H9 (cell line): ENCODE measurements around the gene NFATC2IP. TPM values are rescaled to one million over a fixed set of nuclear protein-coding genes. Genes with fewer than 3 reads are reported as not detected.

Source experiments
- DNase-seq: peaks from one replicate; pipeline ENCODE4 v3.0.0-alpha.2; 2017
- H2AFZ ChIP-seq: one replicate; pipeline ENCODE4 v1.6.1; 2013; ENCODE audit warnings: mild to moderate bottlenecking, low read length, control low read depth, moderate library complexity
- H2AK5ac ChIP-seq: 2 replicates; pipeline ENCODE4 v1.6.1; 2013; ENCODE audit warnings: low read length, control low read depth, mixed read lengths; ENCODE audit not compliant: insufficient read length
- H2BK120ac ChIP-seq: one replicate; pipeline ENCODE4 v1.6.1; 2013; ENCODE audit warnings: low read depth, mild to moderate bottlenecking, low read length, control low read depth, inconsistent platforms; ENCODE audit not compliant: poor library complexity, severe bottlenecking
- H2BK12ac ChIP-seq: 2 replicates; pipeline ENCODE4 v1.6.1; 2013; ENCODE audit warnings: low read length, control low read depth, mixed read lengths, low read depth; ENCODE audit not compliant: insufficient read length
- H2BK15ac ChIP-seq: 2 replicates; pipeline ENCODE4 v1.6.1; 2013; ENCODE audit warnings: low read depth, low read length, control low read depth
- H2BK20ac ChIP-seq: one replicate; pipeline ENCODE4 v1.6.1; 2013; ENCODE audit warnings: low read depth, mild to moderate bottlenecking, low read length, control low read depth, inconsistent platforms; ENCODE audit not compliant: poor library complexity, severe bottlenecking
- H2BK5ac ChIP-seq: 2 replicates; pipeline ENCODE4 v1.6.1; 2013; ENCODE audit warnings: low read length, control low read depth, mixed read lengths; ENCODE audit not compliant: insufficient read length
- H3K14ac ChIP-seq: 2 replicates; pipeline ENCODE4 v1.6.1; 2013; ENCODE audit warnings: low read length, control low read depth; ENCODE audit not compliant: insufficient read depth
- H3K18ac ChIP-seq: 2 replicates; pipeline ENCODE4 v1.6.1; 2013; ENCODE audit warnings: low read depth, mild to moderate bottlenecking, mixed read lengths, low read length, control low read depth; ENCODE audit not compliant: insufficient read length
- H3K23ac ChIP-seq: 2 replicates; pipeline ENCODE4 v1.6.1; 2013; ENCODE audit warnings: low read length, control low read depth, mixed read lengths, low read depth; ENCODE audit not compliant: insufficient read length
- H3K23me2 ChIP-seq: 2 replicates; pipeline ENCODE4 v1.6.1; 2013; ENCODE audit warnings: low read depth, mild to moderate bottlenecking, mixed read lengths, low read length, control low read depth; ENCODE audit not compliant: insufficient read length, poor library complexity, severe bottlenecking
- H3K27ac ChIP-seq: 2 replicates; pipeline ENCODE4 v1.5.1; 2013; ENCODE audit warnings: low read length, control low read depth, mixed read lengths, low read depth; ENCODE audit not compliant: insufficient read length
- H3K27me3 ChIP-seq: 2 replicates; pipeline ENCODE4 v1.6.1; 2013; ENCODE audit warnings: low read length, control low read depth, inconsistent platforms; ENCODE audit not compliant: insufficient read depth
- H3K4ac ChIP-seq: 2 replicates; pipeline ENCODE4 v1.6.1; 2013; ENCODE audit warnings: low read depth, mild to moderate bottlenecking, control low read depth, inconsistent platforms, low read length, moderate library complexity
- H3K4me1 ChIP-seq: 2 replicates; pipeline ENCODE4 v1.6.1; 2013; ENCODE audit warnings: low read length, control low read depth, inconsistent platforms; ENCODE audit not compliant: insufficient read depth
- H3K4me2 ChIP-seq: 2 replicates; pipeline ENCODE4 v1.6.1; 2013; ENCODE audit warnings: low read length, control low read depth, mixed read lengths; ENCODE audit not compliant: insufficient read length, insufficient read depth
- H3K56ac ChIP-seq: 2 replicates; pipeline ENCODE4 v1.6.1; 2013; ENCODE audit warnings: low read depth, mild to moderate bottlenecking, mixed read lengths, low read length, control low read depth; ENCODE audit not compliant: insufficient read length
- H3K79me1 ChIP-seq: 2 replicates; pipeline ENCODE4 v1.6.1; 2013; ENCODE audit warnings: low read depth, mild to moderate bottlenecking, moderate library complexity, low read length, control low read depth, inconsistent platforms; ENCODE audit not compliant: insufficient read depth, poor library complexity, severe bottlenecking
- H3K79me2 ChIP-seq: 2 replicates; pipeline ENCODE4 v1.6.1; 2013; ENCODE audit warnings: low read length, control low read depth, inconsistent platforms; ENCODE audit not compliant: insufficient read depth
- H3K9ac ChIP-seq: 2 replicates; pipeline ENCODE4 v1.6.1; 2013; ENCODE audit warnings: low read length, control low read depth, mixed read lengths; ENCODE audit not compliant: insufficient read length; ENCODE audit errors: extremely low read depth
- H3K9me3 ChIP-seq: one replicate; pipeline ENCODE4 v1.6.1; 2013; ENCODE audit warnings: low read depth, low read length, inconsistent platforms; ENCODE audit not compliant: control insufficient read depth
- H3T11ph ChIP-seq: one replicate; pipeline ENCODE4 v1.6.1; 2013; ENCODE audit warnings: mild to moderate bottlenecking, low read length, control low read depth, inconsistent platforms
- H4K20me1 ChIP-seq: one replicate; pipeline ENCODE4 v1.6.1; 2013; ENCODE audit not compliant: control insufficient read depth, insufficient read length, insufficient read depth
- H4K5ac ChIP-seq: 2 replicates; pipeline ENCODE4 v1.6.1; 2013; ENCODE audit warnings: low read depth, mild to moderate bottlenecking, mixed read lengths, low read length, control low read depth; ENCODE audit not compliant: insufficient read length
- H4K8ac ChIP-seq: replicated peaks from 2 replicates; pipeline ENCODE4 v1.6.1; 2013; ENCODE audit warnings: low read length, control low read depth, mixed read lengths, low read depth; ENCODE audit not compliant: insufficient read length
- H4K91ac ChIP-seq: 2 replicates; pipeline ENCODE4 v1.6.1; 2013; ENCODE audit warnings: low read depth, mild to moderate bottlenecking, moderate library complexity, mixed read lengths, low read length, control low read depth; ENCODE audit not compliant: insufficient read length
- H3K27ac Mint-ChIP-seq, 3 experiments: 2 replicates in 2 of 3; 3 replicates in 1 of 3; pipeline ENCODE4 v1.8.0; 2020 to 2021; ENCODE audit warnings: mixed read lengths in 3 of 3, mild to moderate bottlenecking in 1 of 3, moderate library complexity in 1 of 3
- H3K27me3 Mint-ChIP-seq: 2 replicates; pipeline ENCODE4 v1.8.0; 2021; ENCODE audit warnings: low read depth, mild to moderate bottlenecking, moderate library complexity, mixed read lengths
- H3K36me3 Mint-ChIP-seq, 3 experiments: 2 replicates in 2 of 3; 3 replicates in 1 of 3; pipeline ENCODE4 v1.8.0; 2020 to 2021; ENCODE audit warnings: low read depth in 3 of 3, mixed read lengths in 3 of 3; ENCODE audit not compliant: insufficient read depth in 1 of 3
- H3K4me1 Mint-ChIP-seq, 2 experiments: 2 replicates each; pipeline ENCODE4 v1.8.0; 2020; ENCODE audit warnings: mixed read lengths in 2 of 2
- H3K4me3 Mint-ChIP-seq, 2 experiments: 2 replicates in 1 of 2; 3 replicates in 1 of 2; pipeline ENCODE4 v1.8.0; 2020 to 2021; ENCODE audit warnings: mild to moderate bottlenecking in 2 of 2, mixed read lengths in 2 of 2, moderate library complexity in 1 of 2
- H3K9me3 Mint-ChIP-seq, 2 experiments: 2 replicates in 1 of 2; 3 replicates in 1 of 2; pipeline ENCODE4 v1.8.0; 2020; ENCODE audit warnings: mild to moderate bottlenecking in 2 of 2, mixed read lengths in 2 of 2, moderate library complexity in 1 of 2
- WGBS: extraction: QIAGEN DNeasy Blood & Tissue Kit; methylation state at CpG from one replicate; pipeline ENCODE4 v1.1.7; 2013; ENCODE audit warnings: missing lambda C conversion rate, low lambda C conversion rate, mixed read lengths; ENCODE audit not compliant: insufficient read length; ENCODE audit errors: extremely low coverage; 5-methylcytosine and 5-hydroxymethylcytosine counted together
- total RNA-seq: library from RNA; stranded (reverse); gene quantifications from 2 replicates; pipeline ENCODE4 v1.2.1, GENCODE V29; 2021
- TF ChIP-seq, protein P1 (sequence below): fragments of 200-600 bp; sonication (generic); conservative IDR thresholded peaks from 3 replicates; pipeline ENCODE4 v1.8.0; 2021; ENCODE audit warnings: antibody characterized with exemption, mild to moderate bottlenecking

NFATC2IP gene
- total RNA-seq, 1 experiment from 2014 or later = 73.8 TPM

DNA sequence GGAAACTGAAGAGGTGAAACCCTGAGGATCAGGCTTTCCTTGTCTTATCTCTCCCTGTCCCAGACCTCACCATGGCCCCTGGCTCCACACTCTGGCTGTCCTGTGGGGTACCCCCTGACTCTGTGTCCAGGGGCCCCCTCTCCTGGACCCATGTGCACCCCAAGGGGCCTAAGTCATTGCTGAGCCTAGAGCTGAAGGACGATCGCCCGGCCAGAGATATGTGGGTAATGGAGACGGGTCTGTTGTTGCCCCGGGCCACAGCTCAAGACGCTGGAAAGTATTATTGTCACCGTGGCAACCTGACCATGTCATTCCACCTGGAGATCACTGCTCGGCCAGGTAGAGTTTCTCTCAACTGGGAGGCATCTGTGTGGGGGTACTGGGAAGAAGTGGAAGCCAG is 17.6 kb upstream of the NFATC2IP start:
- Mint-ChIP-seq H3K9me3 (no peaks in the 10 kb centered on the region), H3K4me3 (no peak overlapping the region), H3K27me3 (peaks cover 12% of the 10 kb centered on the region), H3K36me3 (no peaks in the 10 kb centered on the region; a peak in 1 of 7 replicates), H3K4me1 (peaks cover 11 to 12% of the 10 kb centered on the region in 2 experiments), H3K27ac (no peak overlapping the region)
- Histone ChIP-seq H4K91ac (no peak overlapping the region), H2BK120ac (no peak overlapping the region), H2BK20ac (no peak overlapping the region), H3T11ph (no peak overlapping the region), H4K8ac (no peak overlapping the region), H3K56ac (no peak overlapping the region), H2BK15ac (no peak overlapping the region), H2AK5ac (no peak overlapping the region), H3K27ac (no peak overlapping the region), H2BK12ac (no peak overlapping the region), H3K23ac (no peak overlapping the region), H3K27me3 (no peaks in the 10 kb centered on the region), H3K23me2 (peaks cover 5% of the 10 kb centered on the region), H3K9me3 (no peaks in the 10 kb centered on the region), H3K79me1 (no peaks in the 10 kb centered on the region), H3K4me2 (no peak overlapping the region), H4K20me1 (no peaks in the 10 kb centered on the region), H3K79me2 (no peaks in the 10 kb centered on the region), H3K18ac (no peak overlapping the region), H4K5ac (no peak overlapping the region), H2BK5ac (no peak overlapping the region), H3K4ac (no peak overlapping the region), H3K4me1 (no peaks in the 10 kb centered on the region), H3K9ac (no peak overlapping the region), H2AFZ (no peak overlapping the region), H3K14ac (no peak overlapping the region)
- WGBS = no CpG with 5 or more reads among the region's 8 CpGs
- TF ChIP-seq, protein P1, sequence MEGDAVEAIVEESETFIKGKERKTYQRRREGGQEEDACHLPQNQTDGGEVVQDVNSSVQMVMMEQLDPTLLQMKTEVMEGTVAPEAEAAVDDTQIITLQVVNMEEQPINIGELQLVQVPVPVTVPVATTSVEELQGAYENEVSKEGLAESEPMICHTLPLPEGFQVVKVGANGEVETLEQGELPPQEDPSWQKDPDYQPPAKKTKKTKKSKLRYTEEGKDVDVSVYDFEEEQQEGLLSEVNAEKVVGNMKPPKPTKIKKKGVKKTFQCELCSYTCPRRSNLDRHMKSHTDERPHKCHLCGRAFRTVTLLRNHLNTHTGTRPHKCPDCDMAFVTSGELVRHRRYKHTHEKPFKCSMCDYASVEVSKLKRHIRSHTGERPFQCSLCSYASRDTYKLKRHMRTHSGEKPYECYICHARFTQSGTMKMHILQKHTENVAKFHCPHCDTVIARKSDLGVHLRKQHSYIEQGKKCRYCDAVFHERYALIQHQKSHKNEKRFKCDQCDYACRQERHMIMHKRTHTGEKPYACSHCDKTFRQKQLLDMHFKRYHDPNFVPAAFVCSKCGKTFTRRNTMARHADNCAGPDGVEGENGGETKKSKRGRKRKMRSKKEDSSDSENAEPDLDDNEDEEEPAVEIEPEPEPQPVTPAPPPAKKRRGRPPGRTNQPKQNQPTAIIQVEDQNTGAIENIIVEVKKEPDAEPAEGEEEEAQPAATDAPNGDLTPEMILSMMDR = no peak
- DNase-seq = no peak
